ENCODE measurements around the gene RANBP2. TPM values are rescaled to one million over a fixed set of nuclear protein-coding genes. Genes with fewer than 3 reads are reported as not detected.

The RANBP2 gene
- total RNA-seq, 1 experiment from 2014 or later = 69.5 TPM

GRCh38 chr2:108806371-108807113 is 87.3 kb downstream of the RANBP2 start:
- ChIA-PET RAD21 (ENCODE audit: low non-redundant PET in 1 of 2, low total read pairs in 2 of 2, uncharacterized antibody in 2 of 2, unreplicated experiment in 2 of 2) (no interaction called here), POLR2A (no interaction called here), CTCF (no interaction called here)
- no TSS peak for BruUV-seq (replicated peaks)
- Histone ChIP-seq H3K4me1 (ENCODE audit: control insufficient read depth in 1 of 2, insufficient read depth in 2 of 2, low read length in 2 of 2) (no peaks in the 10 kb centered on the region), H2AFZ (ENCODE audit: low read depth, low read length, poor library complexity, severe bottlenecking) (no peak overlapping the region), H3K36me3 (ENCODE audit: control insufficient read depth in 1 of 2, insufficient read depth in 2 of 2, low read length in 2 of 2) (peaks cover 12 to 34% of the 10 kb centered on the region in 2 experiments), H4K20me1 (ENCODE audit: insufficient read depth) (no peaks in the 10 kb centered on the region), H3K9me2 (ENCODE audit: insufficient read depth) (no peaks in the 10 kb centered on the region), H3K27me3 (ENCODE audit: insufficient read depth, low read length) (no peaks in the 10 kb centered on the region), H3K79me2 (ENCODE audit: insufficient read depth, low read length) (peaks cover 43% of the 10 kb centered on the region), H3K4me2 (ENCODE audit: low read length) (no peak overlapping the region), H3K27ac (ENCODE audit: low read depth, low read length) (no peak overlapping the region), H3K9ac (ENCODE audit: low read length) (no peak overlapping the region), H3K9me3 (ENCODE audit: control insufficient read depth in 1 of 2, insufficient read depth in 1 of 2, low read depth in 1 of 2, low read length in 2 of 2) (peaks cover 0 to 6% of the 10 kb centered on the region in 2 experiments; a peak in 1 of 4 replicates), H3K4me3 (replicated peaks in 1 of 2; ENCODE audit: low read depth in 1 of 2, low read length in 2 of 2) (no peak overlapping the region)
- intact Hi-C loops (cut with micrococcal nuclease) = no loop called here
- DNase-seq (ENCODE audit: low read depth, low spot score) = no peak
- ATAC-seq = no peak
- no peak for TF ChIP-seq EGR1 (IDR thresholded peaks at IDR 0.05; ENCODE audit: low read depth)
- TF ChIP-seq POLR2AphosphoS5 (IDR thresholded peaks at IDR 0.05; ENCODE audit: low read depth, low read length) = no peak

- POLR2A ChIA-PET = no interaction called here
- Histone ChIP-seq H3K9me3 (ENCODE audit: control insufficient read depth in 1 of 2, insufficient read depth in 1 of 2, low read depth in 1 of 2, low read length in 2 of 2) (peaks cover 0 to 6% of the 10 kb centered on the region in 2 experiments; a peak in 1 of 4 replicates), H2AFZ (ENCODE audit: low read depth, low read length, poor library complexity, severe bottlenecking) (no peak overlapping the region), H3K36me3 (ENCODE audit: control insufficient read depth in 1 of 2, insufficient read depth in 2 of 2, low read length in 2 of 2) (peaks cover 7 to 33% of the 10 kb centered on the region in 2 experiments; a peak in 3 of 4 replicates), H3K79me2 (ENCODE audit: insufficient read depth, low read length) (peaks cover 41% of the 10 kb centered on the region), H4K20me1 (ENCODE audit: insufficient read depth) (no peaks in the 10 kb centered on the region), H3K27ac (ENCODE audit: low read depth, low read length) (no peak overlapping the region), H3K4me1 (ENCODE audit: control insufficient read depth in 1 of 2, insufficient read depth in 2 of 2, low read length in 2 of 2) (no peaks in the 10 kb centered on the region), H3K9ac (ENCODE audit: low read length) (no peak overlapping the region), H3K4me3 (replicated peaks in 1 of 2; ENCODE audit: low read depth in 1 of 2, low read length in 2 of 2) (no peak overlapping the region), H3K9me2 (ENCODE audit: insufficient read depth) (no peaks in the 10 kb centered on the region), H3K27me3 (ENCODE audit: insufficient read depth, low read length) (no peaks in the 10 kb centered on the region), H3K4me2 (ENCODE audit: low read length) (no peak overlapping the region)
- DNase-seq (ENCODE audit: low read depth, low spot score) (no peak), ATAC-seq (no peak)
- RAD21 ChIA-PET (ENCODE audit: low non-redundant PET in 1 of 2, low total read pairs in 2 of 2, uncharacterized antibody in 2 of 2, unreplicated experiment in 2 of 2) = no interaction called here
- no TSS peak for BruUV-seq (replicated peaks)
- intact Hi-C loops (cut with micrococcal nuclease) = no loop called here
- CTCF ChIA-PET = no interaction called here
- TF ChIP-seq CEBPB (IDR thresholded peaks at IDR 0.05; ENCODE audit: low read depth) (no peak), JUND (IDR thresholded peaks at IDR 0.05) (no peak), CBX3 (IDR thresholded peaks at IDR 0.05; ENCODE audit: low read depth) (no peak), FOSL1 (IDR thresholded peaks at IDR 0.05; ENCODE audit: low read depth) (no peak), ZFX (IDR thresholded peaks at IDR 0.05) (no peak), SRF (IDR thresholded peaks at IDR 0.05; ENCODE audit: low read depth) (no peak), ATF3 (IDR thresholded peaks at IDR 0.05) (no peak), TCF7L2 (IDR thresholded peaks at IDR 0.05; ENCODE audit: borderline replicate concordance, extremely low read depth, insufficient read depth, insufficient read length) (no peak), REST (IDR thresholded peaks at IDR 0.05; ENCODE audit: low read depth) (no peak), MAX (IDR thresholded peaks at IDR 0.05) (no peak), EGR1 (IDR thresholded peaks at IDR 0.05; ENCODE audit: low read depth) (no peak), SIN3A (IDR thresholded peaks at IDR 0.05; ENCODE audit: low read depth) (no peak), POLR2A (IDR thresholded peaks at IDR 0.05; ENCODE audit: borderline replicate concordance, extremely low read depth, insufficient read depth, insufficient read length) (no peak), YY1 (IDR thresholded peaks at IDR 0.05; ENCODE audit: extremely low read depth, insufficient replicate concordance, low read depth, low read length) (no peak), ELF1 (IDR thresholded peaks at IDR 0.05; ENCODE audit: borderline replicate concordance, low read depth) (no peak), RAD21 (IDR thresholded peaks at IDR 0.05; ENCODE audit: low read depth) (no peak)
These were observed 90.7 kb downstream of the RANBP2 start for GRCh38 chr2:108809936-108810335.
